IMR-90 (cell line): Measurements from ENCODE around the gene HCRTR1. TPM values are rescaled to one million over a fixed set of nuclear protein-coding genes. Genes with fewer than 3 reads are reported as not detected.

Experiments
- polyA plus RNA-seq, 3 experiments: library from polyadenylated mRNA; depleted of rRNA; stranded (reverse); fragments of >200 nt; gene quantifications; 2 replicates each; pipeline ENCODE4 v1.2.3, GENCODE V29; 2012; ENCODE audit warnings: low replicate concordance in 1 of 3
- total RNA-seq: library from RNA; depleted of rRNA; stranded (reverse); fragments of >200 nt; gene quantifications from 2 replicates; pipeline ENCODE4 v1.2.3, GENCODE V29; 2012; rRNA removed

The HCRTR1 gene
- total and polyA plus RNA-seq, 2 of the 4 experiments (the other 2 are of a cell fraction): not detected

Other genes with a start within 250 kb of the HCRTR1 start
- 4.8 and 5.6 TPM in 2 replicates for gene FABP3, start 244.6 kb upstream of the HCRTR1 start, total RNA-seq
- 6.6 and 8.6 TPM in 2 replicates for gene FABP3, start 244.6 kb upstream of the HCRTR1 start, polyA plus RNA-seq (2012; rRNA removed)
- gene SERINC2, start 204.5 kb upstream of the HCRTR1 start, total RNA-seq: 2.0 and 3.1 TPM in 2 replicates
- gene SERINC2, start 204.5 kb upstream of the HCRTR1 start, polyA plus RNA-seq (2012; rRNA removed): 59.5 and 64.8 TPM in 2 replicates
- gene TINAGL1, start 41.2 kb upstream of the HCRTR1 start, total RNA-seq: 0.54 and 0.56 TPM in 2 replicates
- 1.4 and 1.5 TPM in 2 replicates for gene TINAGL1, start 41.2 kb upstream of the HCRTR1 start, polyA plus RNA-seq (2012; rRNA removed)
- 90.0 and 104 TPM in 2 replicates for gene PEF1, start 27.2 kb downstream of the HCRTR1 start, total RNA-seq
- gene PEF1, start 27.2 kb downstream of the HCRTR1 start, polyA plus RNA-seq (2012; rRNA removed): 84.2 TPM in 2 replicates
- 28.6 and 34.2 TPM in 2 replicates for gene COL16A1, start 86.3 kb downstream of the HCRTR1 start, total RNA-seq
- 62.8 and 65.2 TPM in 2 replicates for gene COL16A1, start 86.3 kb downstream of the HCRTR1 start, polyA plus RNA-seq (2012; rRNA removed)
- gene ADGRB2, start 146.7 kb downstream of the HCRTR1 start, total RNA-seq: 2.2 and 2.5 TPM in 2 replicates
- gene ADGRB2, start 146.7 kb downstream of the HCRTR1 start, polyA plus RNA-seq (2012; rRNA removed): 11.9 TPM in 2 replicates
- 42.2 and 59.7 TPM in 2 replicates for gene SPOCD1, start 198.3 kb downstream of the HCRTR1 start, total RNA-seq
- gene SPOCD1, start 198.3 kb downstream of the HCRTR1 start, polyA plus RNA-seq (2012; rRNA removed): 132 and 135 TPM in 2 replicates